NT2/D1 (cell line): Measurements from ENCODE around the gene MRPS23.

Experiments
- SUZ12 ChIP-seq: IDR thresholded peaks from 2 replicates; pipeline ENCODE4 v1.6.1; 2011; ENCODE audit not compliant: insufficient read length, insufficient read depth; ENCODE audit errors: extremely low read depth
- YY1 ChIP-seq: IDR thresholded peaks from 2 replicates; pipeline ENCODE4 v1.6.1; 2011; ENCODE audit not compliant: insufficient read length, insufficient read depth

DNA sequence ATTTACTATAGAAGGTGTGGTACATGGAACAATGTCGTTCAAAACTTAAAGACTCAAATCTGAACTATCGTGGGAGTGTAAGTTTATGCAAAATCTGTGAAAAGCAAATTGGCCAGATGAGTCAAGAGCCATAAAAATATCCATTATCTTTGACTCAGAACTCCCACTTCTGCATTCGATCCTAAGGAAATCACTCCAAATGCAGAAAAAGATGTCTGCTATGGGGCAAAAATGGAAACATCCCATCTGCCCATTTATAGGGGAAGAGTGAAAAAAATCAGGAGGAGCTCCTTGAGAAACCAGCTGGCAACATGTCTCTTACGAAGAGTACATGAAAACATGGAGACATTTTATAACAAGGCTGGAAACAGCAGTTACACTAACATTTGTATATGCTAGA, 61.1 kb downstream of the MRPS23 start:
- TF ChIP-seq YY1, result no peak
- TF ChIP-seq SUZ12, result no peak
